GM19452 (cell line): ENCODE data around the gene LYL1.

Source experiments
- ATAC-seq: cut with Tn5 transposase; IDR thresholded peaks from one replicate; pipeline ENCODE4 v1.9.1; 2021; ENCODE audit not compliant: unreplicated experiment

The LYL1 gene

GRCh38 chr19:13078381-13078780 lies 24.3 kb downstream of the LYL1 start:
- ATAC-seq = no peak

DNA sequence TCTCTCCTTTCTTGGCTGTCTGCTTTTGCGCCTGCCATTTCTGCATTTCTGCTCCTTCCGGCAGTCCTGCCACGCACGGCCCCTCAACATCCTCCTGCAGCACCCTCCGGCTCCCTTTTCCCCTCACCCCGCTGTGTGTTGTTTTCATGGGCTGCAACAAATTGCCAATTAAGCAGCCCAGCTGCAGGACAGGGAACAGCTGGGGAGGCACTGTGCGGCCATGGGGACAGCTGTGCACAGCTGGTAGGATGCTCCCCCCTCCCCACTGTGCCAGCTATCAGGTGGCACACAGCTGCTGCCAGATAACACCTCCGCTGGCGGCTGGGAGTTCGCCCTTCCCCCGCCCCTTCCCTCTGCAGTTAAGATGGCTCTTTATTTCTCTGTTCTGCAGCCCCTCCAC lies 25.4 kb downstream of the LYL1 start:
- ATAC-seq = no peak

- no peak for ATAC-seq
These were observed 25.9 kb downstream of the LYL1 start for GRCh38 chr19:13076787-13077186.

DNA sequence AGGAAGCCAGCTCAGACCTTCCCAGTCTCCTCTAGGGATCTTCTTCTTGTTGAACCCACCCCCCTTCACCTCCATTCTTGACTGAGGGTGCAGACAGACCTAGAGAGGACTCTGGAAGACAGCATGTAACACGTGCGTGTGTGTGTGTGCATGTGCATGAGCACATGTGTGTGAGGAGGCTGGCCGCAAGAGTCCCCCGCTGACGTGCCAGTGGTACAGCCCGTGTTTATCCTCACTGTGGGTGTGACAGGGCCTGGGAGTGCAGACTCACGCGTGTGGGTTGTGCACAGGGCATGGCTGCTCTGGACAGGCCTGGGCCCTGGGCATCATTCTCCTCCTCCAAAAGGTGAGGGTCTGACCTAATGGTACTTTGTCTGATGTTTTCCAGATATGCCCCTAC lies 26.3 kb downstream of the LYL1 start:
- ATAC-seq = no peak

DNA sequence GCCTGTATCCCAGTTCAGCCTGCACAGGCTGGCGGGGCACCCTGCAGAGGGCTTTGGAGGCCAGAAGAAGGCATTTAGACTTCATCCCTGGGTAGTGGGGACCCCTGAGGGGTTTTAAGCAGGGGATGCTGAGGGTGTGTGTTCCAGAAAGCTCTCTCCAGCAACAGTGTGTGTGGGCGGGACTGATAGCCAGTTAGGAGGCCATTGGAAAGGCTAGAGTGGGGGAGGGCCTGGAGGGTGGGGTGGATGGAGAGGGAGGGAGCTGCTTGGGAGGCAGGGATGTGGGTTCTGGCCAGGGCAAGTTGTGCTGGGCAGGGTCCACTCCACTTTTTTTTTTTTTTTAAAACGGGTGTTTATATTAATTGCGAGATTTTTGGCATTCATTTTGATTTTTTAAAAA lies 28.3 kb downstream of the LYL1 start:
- ATAC-seq = no peak

DNA sequence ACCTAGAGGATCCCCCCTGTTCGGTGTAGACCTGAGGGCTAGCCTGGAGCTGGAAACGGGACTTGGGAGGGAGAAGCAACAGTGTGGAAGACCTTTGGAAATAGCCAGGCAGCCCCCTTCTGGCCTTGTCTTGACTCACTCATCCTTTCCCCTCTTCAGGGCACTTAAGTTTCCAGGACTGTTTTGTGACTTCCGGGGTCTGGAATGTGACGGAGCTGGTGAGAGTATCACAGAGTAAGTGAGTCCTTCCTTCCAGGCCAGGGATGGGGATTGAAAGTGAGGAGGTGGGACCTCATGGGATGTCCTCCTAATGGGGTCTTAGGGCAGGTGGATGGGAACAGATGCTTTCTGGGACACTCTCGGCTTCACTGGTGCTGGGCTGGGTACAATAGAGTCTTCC lies 29.4 kb downstream of the LYL1 start:
- ATAC-seq = no peak

DNA sequence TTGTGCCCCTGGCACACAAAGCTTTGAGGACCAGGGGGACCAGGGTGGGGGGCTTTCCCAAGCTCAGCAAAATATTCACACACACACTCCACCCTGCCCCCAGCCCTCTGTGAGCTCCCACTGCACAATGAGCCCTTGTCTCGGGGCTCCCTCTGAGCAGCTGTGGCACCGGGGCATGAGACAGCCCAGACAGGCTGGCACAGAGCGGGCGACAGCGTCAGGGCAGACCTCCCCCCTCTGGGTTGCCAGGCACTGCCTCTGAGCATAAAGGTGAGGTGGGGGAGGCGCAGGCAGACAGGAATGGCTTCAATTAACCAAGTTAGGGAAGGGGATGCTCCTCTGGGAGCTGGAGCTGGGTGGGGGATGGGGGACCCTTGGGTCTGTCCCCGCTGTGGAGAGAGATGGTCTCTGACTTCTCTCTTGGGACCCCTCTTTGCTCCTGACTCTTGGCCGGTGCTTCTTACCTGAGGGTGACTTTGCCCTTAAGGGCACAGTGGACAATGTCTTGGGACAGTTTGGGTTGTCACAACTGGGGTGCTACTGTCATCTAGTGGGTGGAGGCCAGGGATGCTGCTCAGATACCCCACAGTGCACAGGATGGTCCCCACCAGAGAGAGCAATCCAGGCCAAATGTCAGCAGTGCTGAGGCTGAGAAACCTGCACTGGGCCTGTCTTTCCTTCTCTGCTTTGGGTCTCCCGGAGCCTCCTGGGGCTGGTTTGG lies 30.3 kb downstream of the LYL1 start:
- no peak for ATAC-seq

GRCh38 chr19:13071444-13072187 lies 31.0 kb downstream of the LYL1 start:
- ATAC-seq = no peak

DNA sequence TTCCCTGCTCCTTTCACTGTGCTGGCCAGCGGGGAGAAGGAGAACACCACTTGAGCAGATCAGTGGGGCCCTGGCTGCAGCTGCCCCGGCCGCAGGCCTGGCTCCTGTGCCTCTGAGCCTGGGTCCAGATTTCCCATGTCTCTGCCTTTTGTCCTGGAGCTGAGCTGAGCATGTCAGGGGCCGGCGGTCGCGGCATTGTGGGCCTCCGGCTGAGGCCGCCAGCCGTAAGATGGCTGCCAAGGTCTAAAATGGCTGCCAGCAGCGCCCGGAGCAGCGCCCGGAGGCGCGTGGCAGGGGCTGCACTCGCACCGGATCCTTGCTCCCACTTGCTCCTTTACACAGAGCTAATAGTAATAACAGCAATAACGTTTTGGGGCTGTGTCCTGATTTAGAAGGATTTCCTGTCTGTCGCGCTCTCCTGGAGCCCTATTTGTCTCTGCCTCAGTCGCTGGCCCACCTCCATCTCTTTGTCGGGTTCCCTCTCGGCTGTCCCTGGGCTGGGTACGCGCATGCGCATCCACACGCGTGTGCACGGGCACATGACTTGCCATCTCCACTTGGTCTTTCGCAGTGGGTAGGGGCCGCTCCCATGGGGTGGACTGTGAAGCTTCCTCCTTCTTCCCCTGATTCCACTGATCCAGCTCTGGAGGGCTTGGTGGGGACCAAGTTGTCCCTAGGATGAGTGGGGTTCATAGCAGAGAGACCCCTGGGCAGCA lies 32.1 kb downstream of the LYL1 start:
- no peak for ATAC-seq

- no peak for ATAC-seq
These were observed 33.0 kb downstream of the LYL1 start for GRCh38 chr19:13069415-13070359.

DNA sequence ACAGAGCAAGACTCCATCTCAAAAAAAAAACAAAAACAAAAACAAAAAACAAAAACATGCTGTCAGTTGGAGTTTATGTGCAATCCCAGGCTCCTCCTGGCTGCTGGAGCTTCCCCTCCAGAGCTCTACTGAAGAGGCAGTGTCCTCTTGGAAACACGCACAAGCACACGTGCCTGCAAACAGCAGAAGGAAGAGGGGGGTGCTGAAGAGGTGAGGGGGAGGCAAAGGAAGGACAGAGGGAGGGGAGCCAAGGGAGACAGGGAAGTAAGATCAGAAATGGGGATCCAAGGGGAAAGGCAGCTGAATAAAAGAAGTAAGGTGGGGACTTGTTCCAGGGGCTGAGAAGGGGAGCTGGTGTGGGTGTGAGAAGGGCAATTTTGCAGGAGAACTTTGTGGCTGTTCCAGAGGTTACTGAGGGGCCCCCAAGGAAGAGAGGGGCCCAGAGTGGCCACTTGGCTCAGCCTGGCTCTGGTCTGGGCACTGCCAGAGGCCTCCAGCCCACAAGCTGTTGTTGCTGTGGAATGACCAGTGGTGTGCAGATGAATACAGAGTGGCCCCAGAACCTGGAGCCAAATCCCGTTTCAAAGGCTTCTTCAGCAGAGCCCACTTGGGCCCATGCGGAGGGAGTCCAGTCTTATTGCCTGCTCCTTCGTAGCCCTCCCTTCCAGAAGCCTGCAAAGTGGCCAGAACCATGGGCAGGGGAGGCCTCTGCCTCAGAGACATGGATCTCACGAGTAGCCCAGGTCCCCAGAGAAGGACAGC lies 34.4 kb downstream of the LYL1 start:
- no peak for ATAC-seq

DNA sequence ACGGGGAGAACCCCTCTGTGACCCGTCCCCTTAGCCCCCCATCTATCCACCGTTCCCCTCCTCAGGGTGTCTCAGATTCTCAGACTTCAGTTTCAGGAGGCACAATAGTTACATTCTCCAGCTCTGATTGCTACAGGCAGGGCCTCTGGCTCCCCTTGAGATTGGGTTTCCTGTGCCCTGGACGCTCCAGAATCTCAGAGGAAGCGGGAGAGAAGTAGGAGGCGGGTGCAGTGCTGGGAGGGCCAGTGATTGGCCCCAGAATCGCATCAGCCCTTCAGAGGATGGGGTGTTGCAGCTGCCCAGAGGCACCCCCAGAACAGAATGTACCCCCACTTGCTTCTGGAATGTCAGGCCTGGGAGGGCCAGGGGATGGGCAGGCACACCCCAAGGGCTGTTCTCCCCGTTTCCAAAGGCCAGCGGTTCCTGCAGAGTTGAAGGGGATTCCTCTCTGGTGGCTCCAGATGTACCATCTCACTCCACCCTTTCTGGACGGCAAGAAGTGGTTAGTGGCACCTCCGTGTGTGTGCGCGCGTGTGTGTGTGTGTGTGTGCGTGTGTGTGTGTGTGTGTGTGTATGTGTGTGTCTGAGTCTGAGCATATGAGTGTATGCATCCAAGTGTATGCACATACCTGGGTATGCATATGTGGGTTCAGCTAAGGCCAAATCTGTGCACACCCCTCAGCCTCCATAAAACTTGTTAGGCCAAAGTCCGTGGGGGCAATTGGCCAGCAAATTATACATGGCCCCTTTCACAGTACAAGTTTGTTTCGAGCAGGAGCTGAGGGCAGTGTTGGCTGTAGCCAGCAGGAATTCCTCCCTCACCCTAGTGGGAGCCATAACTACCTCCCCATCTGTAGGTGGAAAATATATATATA lies 35.5 kb downstream of the LYL1 start:
- ATAC-seq = no peak

GRCh38 chr19:13066226-13066625 lies 36.4 kb downstream of the LYL1 start:
- no peak for ATAC-seq

DNA sequence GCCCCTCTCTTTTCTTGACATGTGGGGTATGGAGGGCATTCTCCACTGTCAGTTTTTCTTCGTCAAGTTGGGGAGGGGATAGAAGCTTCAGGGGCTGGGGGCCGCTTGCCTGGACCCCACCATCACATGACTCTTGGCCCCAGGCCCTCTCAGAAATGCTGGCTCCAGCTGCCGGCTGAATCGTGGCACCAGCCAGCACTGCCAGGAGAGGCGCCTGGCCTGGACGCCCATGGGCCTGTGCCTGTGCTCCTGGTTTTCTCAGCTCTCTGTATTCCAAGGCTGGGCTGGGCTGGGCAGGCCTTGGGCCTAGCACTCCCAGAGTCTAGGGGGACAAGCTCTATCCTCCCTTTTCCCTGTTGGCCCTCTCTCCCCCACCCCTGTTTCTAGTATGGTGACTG lies 38.6 kb downstream of the LYL1 start:
- no peak for ATAC-seq

- no peak for ATAC-seq
These were observed 39.1 kb downstream of the LYL1 start for GRCh38 chr19:13063461-13064091.

GRCh38 chr19:13062317-13062716 lies 40.3 kb downstream of the LYL1 start:
- no peak for ATAC-seq

GRCh38 chr19:13060964-13061927 lies 41.4 kb downstream of the LYL1 start:
- no peak for ATAC-seq
